Motor neuron (in vitro differentiated cells): Measurements from ENCODE around the gene OAT. TPM values are rescaled to one million over a fixed set of nuclear protein-coding genes. Genes with fewer than 3 reads are reported as not detected.

Experiments used
- ATAC-seq, 8 experiments: fragments of 200-7000 bp; cut with Tn5 transposase; replicated peaks in 6 of 8; 2 replicates each; pipeline ENCODE4 v1.8.0; 2021; ENCODE audit warnings: mild to moderate bottlenecking in 8 of 8, moderate library complexity in 8 of 8
- H3K27ac ChIP-seq, 2 donors: fragments of 250-450 bp; sonication (Bioruptor Pico); 2 replicates each; pipeline ENCODE4 v1.9.0; 2021; ENCODE audit warnings: antibody characterized with exemption in 2 of 2, mild to moderate bottlenecking in 2 of 2, moderate library complexity in 1 of 2
- H3K4me1 ChIP-seq, 2 donors: fragments of 250-450 bp; sonication (Bioruptor Pico); replicated peaks in 1 of 2; 2 replicates each; pipeline ENCODE4 v1.6.1; 2021; ENCODE audit warnings: antibody characterized with exemption in 2 of 2, mild to moderate bottlenecking in 2 of 2, moderate library complexity in 1 of 2
- H3K4me3 ChIP-seq, 5 donors: fragments of 250-450 bp; sonication (Bioruptor Pico); 2 replicates each; pipeline ENCODE4 v1.9.0; 2021; ENCODE audit warnings: antibody characterized with exemption in 5 of 5, mild to moderate bottlenecking in 5 of 5, moderate library complexity in 4 of 5
- WGBS, 10 experiments: fragments of 450-650 bp; shearing (Covaris generic); methylation state at CpG; one replicate each; pipeline ENCODE4 v1.0.0; 2022; 5-methylcytosine and 5-hydroxymethylcytosine counted together
- in situ Hi-C, 9 experiments: fragments of 400-800 bp; cut with MboI; loops; one replicate each; pipeline ENCODE4 v1.15.0; 2021; ENCODE audit warnings: low sequenced_read_pairs in 9 of 9, low pct_unique_long_range_greater_than_20kb in 2 of 9; ENCODE audit not compliant: unreplicated experiment in 9 of 9
- total RNA-seq, 8 experiments: library from RNA; unstranded; fragments of 300-600 nt; gene quantifications; 2 replicates each; pipeline versions ENCODE4 v1.2.3 to v1.2.4, GENCODE V29; 2022

Gene OAT
- total RNA-seq: 100 to 1,000 TPM in 2 of 8 experiments, 10 to 100 TPM in 6; 52.9 to 112 (median 64.7) TPM

DNA sequence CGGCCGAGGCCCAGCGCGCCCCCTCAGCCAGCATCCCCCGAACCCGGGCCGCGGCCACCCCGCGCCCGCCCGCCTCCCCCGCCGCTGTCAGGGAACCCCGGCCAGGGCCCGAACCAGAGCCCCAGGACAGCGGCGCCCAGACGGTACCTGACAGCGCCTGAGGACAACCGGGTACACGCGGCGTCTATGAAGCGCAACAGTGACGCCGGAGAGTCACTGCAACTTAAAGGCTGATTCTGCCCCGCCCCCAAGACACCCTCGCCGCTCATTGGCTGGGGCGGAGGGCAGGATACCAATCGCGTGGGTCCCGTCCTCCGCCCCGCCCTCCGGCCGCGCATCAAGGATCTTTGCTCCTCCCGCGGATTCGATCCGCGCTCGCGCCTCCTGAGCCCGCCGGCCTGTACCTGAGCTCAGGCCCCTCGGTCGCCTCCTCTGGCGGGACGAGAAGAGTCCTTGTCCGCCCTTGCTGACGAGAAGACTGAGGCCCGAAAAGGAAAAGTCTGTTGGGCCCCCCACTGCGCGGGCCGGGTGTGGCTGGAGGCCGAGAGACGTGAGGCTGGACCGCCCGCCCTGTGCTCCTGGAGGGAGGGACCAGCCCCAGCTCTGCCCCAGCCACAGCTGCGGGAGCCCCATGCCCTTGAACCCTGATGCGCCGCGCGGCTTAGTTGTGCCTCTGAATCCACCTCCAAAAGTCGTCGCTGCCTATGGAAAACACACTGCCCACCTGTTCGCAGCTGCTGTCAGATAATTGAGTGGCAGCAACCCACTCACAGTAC lies at the start of gene OAT:
Gene OAT (minus strand): TSS at position 198 of the 776 bp plus-strand sequence. CDS start 6,752 bp downstream, outside the sequence.
- peaks cover 4 to 18% of the 10 kb centered on the region in 2 donors for H3K4me1 ChIP-seq
- H3K4me3 ChIP-seq: peak within 1 kb of the TSS; percentile 61 to 94 (median 79)
- 0 to 80% (median 31%) methylated on average over 1 to 7 of the region's 70 CpGs; no CpG with 5 or more reads in 4 of the 10 experiments for WGBS, 10 experiments
- peak within 1 kb of the TSS; percentile 66 to 88 for H3K27ac ChIP-seq
- in situ Hi-C loops: no loop called here
- peak; percentile 87 to 93 (median 89) for ATAC-seq

DNA sequence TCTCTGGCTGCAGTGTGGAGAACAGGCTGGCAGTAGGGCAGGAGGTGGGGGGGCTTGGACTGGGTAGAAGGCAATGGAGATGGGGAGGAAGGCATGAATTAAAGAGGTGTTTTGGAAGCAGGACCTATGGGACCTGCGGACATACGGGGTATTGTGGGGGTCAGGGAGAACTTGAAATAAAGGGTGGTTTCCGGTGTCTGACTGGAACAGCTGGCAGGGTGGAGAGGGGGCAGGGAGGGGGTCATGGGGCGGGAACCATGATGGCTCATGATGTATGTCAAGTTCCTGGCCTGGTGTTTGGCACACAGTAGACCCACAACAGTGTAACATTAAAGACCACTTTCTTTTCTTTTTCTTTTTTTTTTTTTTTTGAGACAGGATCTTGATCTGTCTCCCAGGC lies 48.4 kb upstream of the OAT start:
- peaks cover 6 to 10% of the 10 kb centered on the region in 2 donors for H3K4me1 ChIP-seq
- no peak for ATAC-seq
- H3K27ac ChIP-seq: no peak overlapping the region
- H3K4me3 ChIP-seq: no peak overlapping the region
- in situ Hi-C loops: no loop called here
- WGBS, 10 experiments: no CpG with 5 or more reads among the region's 4 CpGs

DNA sequence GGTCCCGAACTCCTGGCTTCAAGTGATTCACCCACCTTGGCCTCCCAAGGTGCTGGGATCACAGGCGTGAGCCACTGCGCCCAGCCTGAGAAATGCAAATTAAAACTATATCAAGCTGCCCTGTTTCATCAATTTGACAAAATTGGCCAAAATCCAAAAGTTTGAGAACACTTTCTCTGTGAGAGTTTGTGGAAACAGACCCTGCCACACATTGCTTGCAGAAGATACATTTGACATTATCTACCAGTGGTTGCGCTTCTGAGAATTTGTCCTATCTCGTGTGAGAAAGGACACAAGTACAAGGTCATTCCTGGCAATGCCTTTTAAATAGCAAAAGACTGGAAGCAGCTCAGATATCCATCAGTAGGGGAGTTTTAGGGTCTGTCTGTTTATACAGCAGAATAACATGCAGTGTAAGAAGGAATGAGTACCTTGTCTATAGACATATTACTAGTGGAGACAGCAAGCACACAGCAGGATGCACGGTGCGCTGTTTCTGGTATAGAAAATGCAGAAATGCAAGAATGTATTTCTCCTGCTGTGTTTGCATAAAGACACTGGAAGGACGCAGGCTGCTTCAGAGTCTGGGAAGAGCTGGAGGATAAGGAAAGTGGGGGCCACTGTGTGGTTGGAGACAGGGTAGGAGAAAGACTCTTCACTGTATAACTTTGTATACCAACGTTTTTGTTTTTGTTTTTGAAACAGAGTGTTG lies 47.2 kb upstream of the OAT start:
- ATAC-seq: peak in 2 of 8 experiments; percentile 4 to 45
- H3K27ac ChIP-seq: no peak overlapping the region
- 17 to 100% (median 44%) methylated on average over 1 to 5 of the region's 9 CpGs; no CpG with 5 or more reads in 1 of the 10 experiments for WGBS, 10 experiments
- peaks cover 6 to 10% of the 10 kb centered on the region in 2 donors for H3K4me1 ChIP-seq
- in situ Hi-C loops: no loop called here
- H3K4me3 ChIP-seq: no peak overlapping the region

- ATAC-seq: no peak
- Histone ChIP-seq H3K4me1 (peaks cover 6 to 7% of the 10 kb centered on the region in 2 donors), H3K27ac (no peak overlapping the region), H3K4me3 (no peak overlapping the region)
- WGBS, 10 experiments: 63 to 80% (median 73%) methylated on average over 3 to 12 of the region's 17 CpGs; no CpG with 5 or more reads in 2 of the 10 experiments
- in situ Hi-C loops: no loop called here
Measured at GRCh38 chr10:124465003-124465776, 46.5 kb upstream of the OAT start.

DNA sequence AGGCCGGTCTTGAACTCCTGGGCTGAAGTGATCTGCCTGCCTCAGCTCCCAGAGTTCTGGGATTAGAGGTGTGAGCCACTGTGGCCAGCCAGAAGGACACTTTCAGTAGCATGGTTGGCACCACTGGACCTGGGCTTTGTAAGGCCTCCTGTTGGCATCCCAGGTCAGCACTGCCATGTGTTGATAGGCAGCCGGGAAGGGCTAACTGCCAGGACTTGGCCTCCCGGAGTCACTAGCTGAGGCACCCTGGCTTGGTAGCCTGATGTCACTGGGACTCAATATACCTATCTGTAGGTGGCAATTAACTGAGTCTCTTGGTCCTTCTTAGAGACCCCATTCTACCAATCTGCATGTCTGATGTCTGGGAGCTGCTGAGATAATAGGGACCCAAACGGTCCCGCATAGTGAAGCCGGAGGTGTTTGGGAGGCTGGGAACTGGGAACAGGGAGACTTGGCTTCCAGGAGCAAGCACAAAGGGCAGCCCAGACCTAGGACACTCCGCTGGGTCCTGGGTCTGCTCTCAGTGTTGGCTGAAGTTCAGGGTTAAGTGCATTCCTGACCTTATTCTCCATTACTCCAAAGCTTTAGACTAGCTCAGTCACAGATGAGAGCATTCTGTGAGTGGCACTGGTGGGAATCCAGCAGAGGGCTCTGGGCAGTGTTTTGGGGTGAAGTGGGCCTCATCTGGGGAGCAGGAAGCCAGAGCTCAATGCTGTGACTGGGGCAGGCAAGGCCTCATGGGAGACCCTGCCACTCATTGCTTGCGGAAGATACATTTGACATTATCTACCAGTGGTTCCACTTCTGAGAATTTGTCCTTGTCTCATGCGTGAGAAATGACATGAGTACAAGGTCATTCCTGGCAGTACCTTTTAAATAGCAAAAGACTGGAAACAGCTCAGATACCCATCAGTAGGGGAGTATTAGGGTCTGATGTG lies 45.6 kb upstream of the OAT start:
- WGBS, 10 experiments: 33 to 100% (median 71%) methylated on average over 1 to 6 of the region's 9 CpGs; no CpG with 5 or more reads in 2 of the 10 experiments
- Histone ChIP-seq H3K4me3 (no peak overlapping the region), H3K4me1 (peaks cover 0 to 6% of the 10 kb centered on the region in 2 donors), H3K27ac (no peak overlapping the region)
- ATAC-seq: no peak
- in situ Hi-C loops: no loop called here

GRCh38 chr10:124462348-124462695 lies 43.6 kb upstream of the OAT start:
- H3K4me3 ChIP-seq: peak overlapping the region; percentile 70 to 93 (median 86)
- H3K27ac ChIP-seq: peak overlapping the region in 1 of 2 donors; percentile 93
- H3K4me1 ChIP-seq: peaks cover 0 to 6% of the 10 kb centered on the region in 2 donors
- ATAC-seq: no peak
- in situ Hi-C loops: no loop called here
- WGBS, 10 experiments: 79 to 100% (median 88%) methylated on average over 2 to 7 of the region's 8 CpGs; no CpG with 5 or more reads in 4 of the 10 experiments

GRCh38 chr10:124461642-124462347 lies 43.1 kb upstream of the OAT start, which contains the start of gene LHPP:
Gene LHPP (plus strand): TSS chr10:124461823. CDS start chr10:124461863, 40 bp downstream.
- Histone ChIP-seq H3K4me3 (peak within 1 kb of the TSS; percentile 70 to 93 (median 86)), H3K27ac (peak within 1 kb of the TSS; percentile 91 to 93), H3K4me1 (peaks cover 0 to 6% of the 10 kb centered on the region in 2 donors)
- 0 to 7% (median 0%) methylated on average over 1 to 6 of the region's 81 CpGs; no CpG with 5 or more reads in 5 of the 10 experiments for WGBS, 10 experiments
- in situ Hi-C loops: no loop called here
- ATAC-seq: peak; percentile 95 to 98 (median 97)

DNA sequence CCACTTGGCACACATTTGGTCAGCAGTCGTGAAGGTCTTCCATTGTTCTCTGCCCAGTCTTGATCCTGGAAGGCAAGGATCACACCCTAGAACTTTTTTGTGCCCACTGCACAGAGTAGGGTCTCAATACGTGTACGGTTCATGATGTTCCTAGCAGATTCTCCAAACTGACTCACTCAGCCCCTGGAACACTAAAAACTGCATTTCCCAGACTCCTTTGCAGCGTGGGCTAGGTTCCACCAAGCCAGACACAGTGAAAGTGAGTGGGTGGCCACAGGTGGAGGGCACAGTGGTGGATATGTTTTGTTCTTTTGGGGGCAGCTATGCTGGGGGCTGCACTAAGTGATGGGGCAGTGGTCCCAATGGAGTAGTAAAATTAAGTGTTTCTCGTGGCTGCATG lies 41.4 kb upstream of the OAT start:
- Histone ChIP-seq H3K4me1 (no peaks in the 10 kb centered on the region), H3K4me3 (no peak overlapping the region), H3K27ac (no peak overlapping the region)
- in situ Hi-C loops: no loop called here
- ATAC-seq: no peak
- 37 to 100% (median 87%) methylated on average over 1 to 4 of the region's 5 CpGs; no CpG with 5 or more reads in 4 of the 10 experiments for WGBS, 10 experiments

DNA sequence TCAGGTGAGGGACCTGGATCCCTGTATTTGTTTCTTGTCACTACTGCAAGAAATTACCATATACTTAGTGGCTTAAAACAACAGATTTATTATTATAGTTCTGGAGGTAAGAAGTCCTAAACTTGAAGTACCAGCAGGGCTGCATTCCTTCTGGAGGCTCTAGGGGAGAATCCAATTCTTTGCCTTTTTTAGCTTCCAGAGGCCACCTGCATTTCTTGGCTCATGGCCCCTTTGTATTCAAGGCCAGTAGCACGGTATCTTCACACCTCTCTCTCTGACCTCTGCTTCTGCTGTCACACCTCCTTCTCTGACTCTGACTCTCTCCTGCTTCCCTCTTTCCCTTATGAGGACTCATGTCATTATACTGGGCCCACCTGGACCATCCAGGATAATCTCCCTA lies 40.7 kb upstream of the OAT start:
- no peaks in the 10 kb centered on the region for H3K4me1 ChIP-seq
- in situ Hi-C loops: no loop called here
- ATAC-seq: no peak
- WGBS, 10 experiments: 17 to 83% methylated on average over 1 of the region's 1 CpG; no CpG with 5 or more reads in 8 of the 10 experiments
- H3K27ac ChIP-seq: no peak overlapping the region
- H3K4me3 ChIP-seq: no peak overlapping the region

DNA sequence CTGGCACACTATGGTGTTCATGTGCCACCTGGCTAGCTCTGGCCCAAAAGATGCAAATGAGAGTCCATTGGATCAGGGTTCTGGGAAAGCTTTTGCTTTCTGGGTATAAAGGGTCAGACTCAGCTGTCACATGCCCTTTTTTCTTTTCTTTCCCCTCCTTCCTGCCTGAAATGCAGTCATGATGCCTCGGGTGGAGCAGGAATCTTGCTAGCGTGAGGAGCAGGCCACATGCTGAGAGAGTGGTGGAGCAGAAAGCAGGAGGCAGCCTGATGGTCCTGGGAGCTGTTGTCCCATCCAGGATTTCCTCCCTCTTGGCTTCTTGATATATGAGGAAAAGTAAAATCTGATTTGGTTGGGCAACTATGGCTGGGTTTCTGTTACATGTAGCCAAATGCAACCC lies 40.2 kb upstream of the OAT start:
- no peaks in the 10 kb centered on the region for H3K4me1 ChIP-seq
- H3K27ac ChIP-seq: no peak overlapping the region
- in situ Hi-C loops: no loop called here
- ATAC-seq: no peak
- 40 to 63% (median 43%) methylated on average over 2 of the region's 2 CpGs; no CpG with 5 or more reads in 7 of the 10 experiments for WGBS, 10 experiments
- no peak overlapping the region for H3K4me3 ChIP-seq

DNA sequence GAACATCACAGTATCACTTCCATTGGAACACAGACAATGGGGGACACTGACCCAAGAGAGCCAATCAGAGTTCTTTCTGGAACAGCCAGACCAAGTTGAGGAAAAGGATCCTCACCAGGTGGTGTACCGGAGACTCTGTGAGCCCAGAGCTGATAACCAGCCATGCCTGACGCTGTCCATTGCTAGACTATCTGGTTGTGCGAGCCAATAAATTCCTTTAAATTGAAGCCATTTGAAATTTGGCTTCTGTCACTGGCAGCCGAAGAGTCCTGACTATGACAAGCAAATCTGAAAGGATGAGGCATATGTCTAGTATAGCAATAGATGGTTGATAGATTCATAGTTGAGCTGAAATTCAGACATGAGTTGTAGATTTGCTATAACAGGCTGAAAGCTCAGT lies 39.8 kb upstream of the OAT start:
- in situ Hi-C loops: no loop called here
- WGBS, 10 experiments: 5 to 100% (median 89%) methylated on average over 2 to 4 of the region's 4 CpGs; no CpG with 5 or more reads in 3 of the 10 experiments
- H3K27ac ChIP-seq: no peak overlapping the region

More for the DNA sequence above, 39.8 kb upstream of the OAT start:
- ATAC-seq: no peak
- no peak overlapping the region for H3K4me3 ChIP-seq
- H3K4me1 ChIP-seq: no peaks in the 10 kb centered on the region
